CD4-positive, alpha-beta memory T cell (primary cell): Measurements from ENCODE around the gene DNAJC3. TPM values are rescaled to one million over a fixed set of nuclear protein-coding genes. Genes with fewer than 3 reads are reported as not detected.
A peak's percentile ranks its signal among the peaks of the same experiment; 100 is the strongest.

ENCODE experiments used
- CTCF ChIA-PET: fragments of 350-600 bp; sonication (Branson Sonifier 250); formaldehyde crosslinking; loops from one replicate; lab custom pipeline; 2021; ENCODE audit warnings: inconsistent platforms; ENCODE audit not compliant: partially characterized antibody; lab: Charles Lee
- POLR2A ChIA-PET: fragments of 350-600 bp; sonication (Branson Sonifier 250); formaldehyde crosslinking; loops from one replicate; lab custom pipeline; 2021; ENCODE audit not compliant: partially characterized antibody; lab: Charles Lee
- DNase-seq, 5 donors: peaks; one replicate each; pipeline versions ENCODE4 v3.0.0 to v3.0.0-alpha.2; 2020 to 2022; ENCODE audit warnings: mixed read lengths in 1 of 5
- H3K27ac ChIP-seq: one replicate; pipeline ENCODE4 v1.7.0; 2013; ENCODE audit warnings: low read depth, low read length
- H3K27me3 ChIP-seq: 2 replicates; pipeline ENCODE4 v1.7.0; 2013; ENCODE audit warnings: mild to moderate bottlenecking, low read length, moderate library complexity; ENCODE audit not compliant: insufficient read depth
- H3K36me3 ChIP-seq: 2 replicates; pipeline ENCODE4 v1.7.0; 2013; ENCODE audit warnings: mild to moderate bottlenecking, low read length, moderate library complexity; ENCODE audit not compliant: insufficient read depth
- H3K4me1 ChIP-seq: 2 replicates; pipeline ENCODE4 v1.7.0; 2013; ENCODE audit warnings: mild to moderate bottlenecking, low read length, moderate library complexity; ENCODE audit not compliant: insufficient read depth
- H3K4me3 ChIP-seq, 2 donors: one replicate each; pipeline ENCODE4 v1.7.0; 2013; ENCODE audit warnings: low read length in 2 of 2, mild to moderate bottlenecking in 1 of 2
- H3K9me3 ChIP-seq, 2 donors: one replicate each; pipeline ENCODE4 v1.7.0; 2013; ENCODE audit warnings: low read length in 2 of 2, control low read depth in 1 of 2; ENCODE audit not compliant: control insufficient read depth in 1 of 2
- H3K27ac Mint-ChIP-seq, 7 donors: one replicate each; pipeline ENCODE4 v1.8.0; 2020 to 2021; ENCODE audit warnings: mixed read lengths in 7 of 7, mild to moderate bottlenecking in 6 of 7, inconsistent platforms in 3 of 7, moderate library complexity in 3 of 7
- H3K27me3 Mint-ChIP-seq, 2 donors: one replicate each; pipeline ENCODE4 v1.8.0; 2020 to 2021; ENCODE audit warnings: mixed read lengths in 2 of 2
- H3K36me3 Mint-ChIP-seq, 2 donors: one replicate each; pipeline ENCODE4 v1.8.0; 2020 to 2021; ENCODE audit warnings: mixed read lengths in 2 of 2, inconsistent platforms in 1 of 2, mild to moderate bottlenecking in 1 of 2
- H3K4me1 Mint-ChIP-seq, 4 donors: one replicate each; pipeline ENCODE4 v1.8.0; 2020 to 2021; ENCODE audit warnings: mixed read lengths in 4 of 4, mild to moderate bottlenecking in 1 of 4
- H3K4me3 Mint-ChIP-seq, 8 donors: one replicate each; pipeline ENCODE4 v1.8.0; 2020 to 2021; ENCODE audit warnings: mixed read lengths in 8 of 8, mild to moderate bottlenecking in 7 of 8, moderate library complexity in 6 of 8, inconsistent platforms in 3 of 8
- H3K9me3 Mint-ChIP-seq, 8 donors: one replicate each; pipeline ENCODE4 v1.8.0; 2020 to 2021; ENCODE audit warnings: mixed read lengths in 8 of 8, mild to moderate bottlenecking in 5 of 8, inconsistent platforms in 3 of 8, moderate library complexity in 1 of 8
- intact Hi-C: fragments of 100-400 bp; cut with micrococcal nuclease; formaldehyde crosslinking; loops from one replicate; pipeline ENCODE4 v1.15.1; 2023
- polyA plus RNA-seq, 2 donors: library from polyadenylated mRNA; unstranded; fragments of 300-500 nt; fragmentation: Illumina TruSeq; gene quantifications; one replicate each; pipeline ENCODE4 v1.2.3, GENCODE V29; 2021
- total RNA-seq, 2 experiments: library from RNA; stranded (reverse); gene quantifications; one replicate each; pipeline ENCODE4 v1.2.3, GENCODE V29; 2021

Gene DNAJC3
- total and polyA plus RNA-seq, 4 experiments from 2014 or later = 14.6 to 31.1 (median 23.3) TPM

DNA sequence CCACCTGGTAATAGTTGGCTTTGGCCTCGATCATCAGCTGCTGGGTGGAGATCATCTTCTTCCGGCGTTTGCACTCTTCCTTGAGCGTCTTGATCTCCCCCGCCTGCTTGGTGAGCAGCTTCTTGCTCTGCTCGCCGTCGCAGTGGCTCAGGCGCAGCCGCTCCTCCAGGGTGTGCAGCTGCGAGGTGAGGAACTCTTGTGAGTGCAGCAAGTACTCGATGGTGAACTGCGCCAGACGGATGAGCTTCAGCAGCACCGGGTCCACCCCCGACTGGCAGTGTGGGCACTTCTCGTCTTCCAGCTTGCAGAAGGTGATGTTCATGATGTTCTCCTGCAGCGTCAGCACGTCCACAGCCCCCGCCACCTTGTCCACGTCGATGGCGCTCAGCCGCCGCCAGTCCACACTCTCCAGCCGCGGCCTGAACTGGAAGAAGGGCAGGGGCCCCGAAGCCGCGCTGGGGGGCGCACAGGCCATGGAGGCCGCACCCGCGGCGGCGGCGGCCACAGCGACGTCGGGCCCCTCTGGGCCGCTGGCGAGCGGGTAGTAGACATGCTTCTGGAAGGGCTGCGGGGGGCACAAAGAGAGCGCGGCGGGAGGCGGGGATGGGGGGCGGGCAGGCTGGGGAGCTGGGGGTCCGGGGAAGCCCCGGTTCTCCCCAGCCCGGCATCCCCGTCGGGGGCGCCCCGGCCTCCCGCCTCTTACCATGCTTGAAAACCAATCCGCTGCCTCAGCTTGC is 35.5 kb upstream of the DNAJC3 start:
- no peak overlapping the region for H3K4me3 Mint-ChIP-seq

DNA sequence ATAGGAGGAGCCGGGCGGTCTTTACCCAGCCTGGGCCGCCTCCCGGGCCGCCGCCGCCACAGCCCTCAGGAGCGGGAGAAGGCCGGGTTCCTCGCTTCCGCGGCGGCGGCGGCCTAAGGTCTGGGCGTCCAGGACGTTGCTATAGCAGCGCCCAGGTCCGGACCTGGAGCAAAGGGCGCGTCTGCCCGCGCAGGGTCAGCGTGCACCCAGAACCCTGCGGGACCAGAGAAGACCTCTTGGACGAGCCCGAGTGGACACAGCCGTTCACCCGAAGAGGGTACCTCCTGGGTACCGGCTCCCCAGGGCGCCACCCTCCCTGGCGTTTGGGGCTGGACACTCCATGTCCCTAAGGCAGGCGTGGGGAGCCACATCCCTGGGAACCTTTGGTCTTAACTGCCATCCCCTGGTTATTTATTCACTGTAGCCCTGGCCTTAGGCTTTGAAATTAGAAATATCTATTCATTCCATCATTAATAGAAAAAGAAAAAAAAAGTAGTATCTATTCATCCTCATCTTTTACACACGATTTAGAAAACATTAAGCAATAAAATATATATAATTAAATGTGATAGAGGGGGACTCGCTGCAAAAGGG is 34.8 kb upstream of the DNAJC3 start:
- H3K4me3 ChIP-seq = no peak overlapping the region
- intact Hi-C loops = no loop called here
- peaks cover 34 to 38% of the 10 kb centered on the region in 2 donors for H3K27me3 Mint-ChIP-seq

More for the DNA sequence above, 35.5 kb upstream of the DNAJC3 start:
- Histone ChIP-seq H3K36me3 (no peaks in the 10 kb centered on the region), H3K4me3 (no peak overlapping the region), H3K9me3 (no peaks in the 10 kb centered on the region), H3K27ac (no peak overlapping the region), H3K27me3 (peaks cover 8% of the 10 kb centered on the region), H3K4me1 (peaks cover 12% of the 10 kb centered on the region)
- Mint-ChIP-seq H3K9me3 (no peaks in the 10 kb centered on the region), H3K4me1 (peaks cover 5 to 15% (median 11%) of the 10 kb centered on the region in 4 donors), H3K27me3 (peaks cover 32 to 36% of the 10 kb centered on the region in 2 donors), H3K36me3 (no peaks in the 10 kb centered on the region), H3K27ac (no peak overlapping the region)
- DNase-seq = no peak
- intact Hi-C loops = no loop called here
- ChIA-PET POLR2A (no interaction called here), CTCF (no interaction called here)

DNA sequence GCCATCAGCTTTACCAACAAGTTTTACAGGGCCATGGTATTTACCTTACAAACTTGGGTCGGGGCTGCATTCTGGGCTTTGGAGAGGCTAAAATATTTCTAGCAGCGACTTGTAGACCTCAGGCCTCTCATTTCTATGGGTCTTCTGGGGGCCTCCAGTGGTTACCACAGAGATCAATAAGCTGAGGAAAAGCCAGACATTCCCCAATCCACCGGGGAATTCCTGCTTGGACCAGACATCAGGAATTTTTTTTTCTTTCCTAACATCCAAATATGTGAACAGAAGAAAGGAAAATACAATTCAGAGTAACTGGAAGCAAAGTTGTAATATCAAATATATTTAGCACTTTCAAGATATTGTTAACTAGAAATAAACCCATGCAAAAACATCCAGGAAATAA is 33.9 kb upstream of the DNAJC3 start:
- no peak overlapping the region for H3K4me3 ChIP-seq
- no peak overlapping the region for H3K27ac ChIP-seq
- no peaks in the 10 kb centered on the region for H3K36me3 Mint-ChIP-seq
- no peaks in the 10 kb centered on the region for H3K9me3 ChIP-seq
- peaks cover 9% of the 10 kb centered on the region for H3K4me1 ChIP-seq
- peaks cover 8% of the 10 kb centered on the region for H3K27me3 ChIP-seq
- H3K36me3 ChIP-seq = no peaks in the 10 kb centered on the region
- ChIA-PET CTCF (no interaction called here), POLR2A (no interaction called here)
- peak overlapping the region in 1 of 8 donors; percentile 56 for H3K4me3 Mint-ChIP-seq
- DNase-seq = no peak
- H3K4me1 Mint-ChIP-seq = peaks cover 2 to 12% (median 10%) of the 10 kb centered on the region in 4 donors
- H3K27ac Mint-ChIP-seq = no peak overlapping the region
- H3K27me3 Mint-ChIP-seq = peaks cover 38 to 41% of the 10 kb centered on the region in 2 donors
- intact Hi-C loops = no loop called here
- no peaks in the 10 kb centered on the region for H3K9me3 Mint-ChIP-seq

More for the DNA sequence above, 34.8 kb upstream of the DNAJC3 start:
- no peak overlapping the region for H3K27ac Mint-ChIP-seq
- no peak overlapping the region for H3K4me3 Mint-ChIP-seq
- Histone ChIP-seq H3K9me3 (no peaks in the 10 kb centered on the region), H3K27ac (no peak overlapping the region), H3K4me1 (peaks cover 9% of the 10 kb centered on the region), H3K27me3 (peaks cover 8% of the 10 kb centered on the region), H3K36me3 (no peaks in the 10 kb centered on the region)
- ChIA-PET CTCF (no interaction called here), POLR2A (no interaction called here)
- no peak for DNase-seq
- H3K4me1 Mint-ChIP-seq = peaks cover 2 to 12% (median 10%) of the 10 kb centered on the region in 4 donors
- H3K9me3 Mint-ChIP-seq = no peaks in the 10 kb centered on the region
- H3K36me3 Mint-ChIP-seq = no peaks in the 10 kb centered on the region

DNA sequence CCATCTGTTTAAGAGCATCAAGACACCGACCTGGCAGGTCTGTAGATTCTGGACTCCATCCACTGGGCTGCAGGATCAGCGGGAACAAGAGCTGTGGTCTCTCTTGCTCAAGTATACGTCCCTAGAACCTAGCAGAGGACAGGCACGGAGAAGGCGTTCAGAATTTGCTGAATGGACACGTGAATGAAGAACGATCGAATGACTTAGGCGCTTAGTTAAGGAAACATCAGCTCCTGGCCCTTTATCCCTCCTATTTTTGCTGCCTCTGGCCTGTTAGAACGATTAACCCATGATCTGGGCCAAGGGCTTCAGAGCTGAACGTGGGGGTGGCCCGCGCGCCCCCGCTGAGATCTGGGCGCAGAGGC is 33.4 kb upstream of the DNAJC3 start:
- POLR2A ChIA-PET = no interaction called here
- Mint-ChIP-seq H3K4me1 (peaks cover 2 to 12% (median 10%) of the 10 kb centered on the region in 4 donors), H3K27me3 (peaks cover 38 to 41% of the 10 kb centered on the region in 2 donors), H3K36me3 (no peaks in the 10 kb centered on the region), H3K4me3 (peak overlapping the region in 5 of 8 donors; percentile 45 to 72 (median 60)), H3K9me3 (no peaks in the 10 kb centered on the region), H3K27ac (no peak overlapping the region)
- DNase-seq = no peak
- intact Hi-C loops = no loop called here
- Histone ChIP-seq H3K27ac (no peak overlapping the region), H3K4me3 (no peak overlapping the region), H3K27me3 (peaks cover 8% of the 10 kb centered on the region), H3K4me1 (peaks cover 9% of the 10 kb centered on the region), H3K9me3 (no peaks in the 10 kb centered on the region), H3K36me3 (no peaks in the 10 kb centered on the region)
- CTCF ChIA-PET = no interaction called here

DNA sequence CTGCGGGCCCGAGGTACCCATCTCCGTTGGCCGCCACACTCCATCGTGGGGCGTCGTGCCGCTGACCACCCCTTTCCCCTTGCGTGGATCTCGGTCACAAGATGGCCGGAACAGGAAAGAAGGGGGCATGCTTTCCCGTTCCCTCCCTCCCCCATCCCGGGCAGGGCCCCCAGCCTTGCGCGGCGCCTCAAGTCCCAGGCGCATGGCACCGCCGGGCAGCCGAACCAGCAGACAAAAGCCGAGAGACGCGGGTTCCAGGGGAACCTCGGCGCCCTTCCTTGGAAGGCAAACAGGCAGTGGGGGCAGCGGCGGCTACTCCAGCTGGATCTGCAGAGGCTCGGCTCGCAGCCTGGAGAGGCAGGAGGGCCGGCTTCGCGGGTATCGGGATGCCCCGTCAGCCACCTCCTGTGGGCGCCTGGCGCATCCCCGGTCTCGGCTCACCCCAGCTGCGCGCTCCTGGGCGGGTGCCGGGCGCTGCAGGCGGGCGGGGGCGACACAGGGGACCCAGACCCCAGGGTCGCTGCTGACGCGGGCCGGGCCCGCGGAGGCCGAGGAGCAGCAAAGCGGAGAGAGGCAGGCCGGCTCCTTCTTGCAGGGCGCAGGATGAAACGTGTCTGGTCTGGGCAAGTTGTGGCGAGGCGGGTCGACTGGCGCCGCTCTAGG is 32.9 kb upstream of the DNAJC3 start:
- Mint-ChIP-seq H3K27ac (no peak overlapping the region), H3K4me3 (peak overlapping the region in 3 of 8 donors; percentile 55 to 71 (median 60)), H3K27me3 (peaks cover 35 to 36% of the 10 kb centered on the region in 2 donors), H3K36me3 (no peaks in the 10 kb centered on the region), H3K4me1 (peaks cover 2 to 12% (median 10%) of the 10 kb centered on the region in 4 donors), H3K9me3 (no peaks in the 10 kb centered on the region)
- ChIA-PET CTCF (interaction anchor here (0.9 kb wide), 1 partner anchor 19 kb away, joined by 4 read pairs; no protein-coding TSS in a partner anchor), POLR2A (no interaction called here)
- intact Hi-C loops = no loop called here
- Histone ChIP-seq H3K36me3 (no peaks in the 10 kb centered on the region), H3K9me3 (no peaks in the 10 kb centered on the region), H3K27me3 (peaks cover 8% of the 10 kb centered on the region), H3K27ac (no peak overlapping the region), H3K4me1 (peaks cover 9% of the 10 kb centered on the region), H3K4me3 (no peak overlapping the region)
- DNase-seq = no peak

DNA sequence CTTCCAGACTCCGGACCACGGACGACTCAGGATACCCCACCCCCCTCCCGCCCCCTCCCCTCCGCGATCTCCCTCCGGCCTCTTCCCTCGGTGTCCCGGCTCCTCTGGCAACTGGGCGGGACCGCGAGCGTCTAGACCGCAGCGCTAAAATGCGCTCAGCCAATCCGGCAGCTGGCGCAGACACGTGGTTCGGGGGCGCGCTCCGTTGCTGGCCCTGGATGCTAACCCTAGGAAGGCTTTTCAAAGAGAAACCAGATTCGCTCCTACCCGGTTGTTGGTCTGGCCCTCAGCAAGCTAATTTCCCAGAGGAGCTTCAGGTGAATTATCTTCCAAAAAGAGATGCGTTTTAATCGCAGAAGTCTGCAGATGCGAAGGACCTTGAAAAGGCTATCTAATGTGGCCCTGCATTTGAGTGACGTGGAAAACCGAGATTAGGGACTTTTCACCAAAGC is 32.3 kb upstream of the DNAJC3 start, which contains the start of gene DZIP1:
TSS of gene DZIP1 (minus strand) at position 106 of the 452 bp plus-strand sequence. CDS start 2,677 bp downstream, outside the sequence.
- ChIA-PET CTCF (interaction anchor here (0.9 kb wide), 1 partner anchor 20 kb away, joined by 4 read pairs; no protein-coding TSS in a partner anchor), POLR2A (no interaction called here)
- no peak within 1 kb of the TSS for H3K4me3 ChIP-seq
- no peaks in the 10 kb centered on the region for H3K36me3 ChIP-seq
- H3K27me3 Mint-ChIP-seq = peaks cover 35 to 36% of the 10 kb centered on the region in 2 donors
- H3K9me3 ChIP-seq = no peaks in the 10 kb centered on the region
- H3K9me3 Mint-ChIP-seq = no peaks in the 10 kb centered on the region
- intact Hi-C loops = no loop called here
- peak within 1 kb of the TSS; percentile 39 to 73 (median 70) for H3K4me3 Mint-ChIP-seq
- peaks cover 8% of the 10 kb centered on the region for H3K27me3 ChIP-seq
- no peaks in the 10 kb centered on the region for H3K36me3 Mint-ChIP-seq
- H3K27ac Mint-ChIP-seq = no peak within 1 kb of the TSS
- peaks cover 9% of the 10 kb centered on the region for H3K4me1 ChIP-seq
- peaks cover 2 to 12% (median 10%) of the 10 kb centered on the region in 4 donors for H3K4me1 Mint-ChIP-seq
- no peak for DNase-seq
- no peak within 1 kb of the TSS for H3K27ac ChIP-seq

DNA sequence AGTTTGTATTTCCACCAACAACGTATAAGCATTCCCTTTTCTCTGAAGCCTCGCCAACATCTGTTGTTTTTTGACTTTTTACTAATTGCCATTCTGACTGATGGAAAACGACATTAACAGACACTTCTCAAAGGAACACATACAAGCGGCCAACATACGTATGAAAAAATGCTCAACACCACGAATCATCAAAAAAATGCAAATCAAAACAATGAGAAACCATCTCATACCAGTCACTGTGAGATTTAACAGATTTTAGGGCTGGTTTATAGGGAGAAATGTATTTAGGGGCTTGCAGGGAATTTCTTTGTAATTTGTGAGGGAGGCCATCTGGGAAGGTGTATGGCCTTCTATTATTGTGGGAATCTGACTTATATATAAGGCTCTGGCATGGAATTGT is 29.6 kb upstream of the DNAJC3 start:
- no peak overlapping the region for H3K4me3 Mint-ChIP-seq
- no peak overlapping the region for H3K4me3 ChIP-seq
- ChIA-PET POLR2A (no interaction called here), CTCF (no interaction called here)
- no peak overlapping the region for H3K27ac ChIP-seq
- no peaks in the 10 kb centered on the region for H3K36me3 Mint-ChIP-seq
- H3K4me1 Mint-ChIP-seq = peaks cover 2 to 12% (median 10%) of the 10 kb centered on the region in 4 donors
- intact Hi-C loops = no loop called here
- H3K9me3 ChIP-seq = no peaks in the 10 kb centered on the region
- H3K27me3 ChIP-seq = peaks cover 4% of the 10 kb centered on the region
- peaks cover 23% of the 10 kb centered on the region in 2 donors for H3K27me3 Mint-ChIP-seq
- H3K27ac Mint-ChIP-seq = no peak overlapping the region
- H3K36me3 ChIP-seq = no peaks in the 10 kb centered on the region
- no peaks in the 10 kb centered on the region for H3K9me3 Mint-ChIP-seq
- peaks cover 9% of the 10 kb centered on the region for H3K4me1 ChIP-seq
- DNase-seq = no peak
